GM19025 (cell line): Measurements from ENCODE around the gene SLC35F3.

Experiments used
- ATAC-seq: cut with Tn5 transposase; IDR thresholded peaks from one replicate; pipeline ENCODE4 v1.9.1; 2021; ENCODE audit warnings: mild to moderate bottlenecking, low read depth, moderate library complexity; ENCODE audit not compliant: unreplicated experiment

The SLC35F3 gene

DNA sequence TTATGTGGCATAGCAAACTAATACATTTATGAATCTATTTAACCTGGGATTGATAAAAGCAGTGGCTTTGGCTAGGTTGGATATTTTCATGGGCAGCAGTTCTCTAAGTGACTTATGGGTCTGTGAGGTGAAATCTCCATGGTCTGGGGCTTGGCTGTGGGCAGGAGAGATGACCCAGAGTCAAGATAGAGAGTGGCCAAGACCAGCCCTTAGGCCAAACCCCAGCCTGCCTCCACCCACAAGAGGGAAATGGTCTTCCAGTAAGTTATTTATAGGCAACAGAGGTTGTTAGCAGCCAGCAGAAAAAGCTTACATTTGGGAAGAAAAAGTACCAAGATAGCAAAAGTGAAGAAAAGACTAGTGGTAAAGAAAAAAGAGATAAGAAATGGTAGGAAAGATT is 61.4 kb downstream of the SLC35F3 start:
- ATAC-seq: no peak

DNA sequence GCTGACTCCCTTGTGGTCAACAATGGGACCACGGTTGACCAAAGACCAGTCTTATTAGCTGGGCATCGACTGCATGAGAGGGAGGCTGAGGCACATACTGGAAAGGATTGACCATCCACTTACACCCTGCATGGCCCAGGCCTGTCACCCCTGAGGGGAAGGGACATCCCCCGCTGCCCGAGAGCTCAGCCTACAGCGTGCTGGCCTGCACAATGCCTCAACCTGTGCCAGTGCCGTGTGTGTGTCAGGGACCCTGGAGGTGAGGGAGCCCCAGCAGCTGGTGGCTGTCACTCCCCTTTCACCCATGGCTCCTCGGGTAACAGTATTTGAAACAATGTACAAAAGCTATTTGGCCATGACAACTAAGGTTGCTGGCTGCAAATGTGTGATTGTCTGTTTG is 67.3 kb downstream of the SLC35F3 start:
- no peak for ATAC-seq

DNA sequence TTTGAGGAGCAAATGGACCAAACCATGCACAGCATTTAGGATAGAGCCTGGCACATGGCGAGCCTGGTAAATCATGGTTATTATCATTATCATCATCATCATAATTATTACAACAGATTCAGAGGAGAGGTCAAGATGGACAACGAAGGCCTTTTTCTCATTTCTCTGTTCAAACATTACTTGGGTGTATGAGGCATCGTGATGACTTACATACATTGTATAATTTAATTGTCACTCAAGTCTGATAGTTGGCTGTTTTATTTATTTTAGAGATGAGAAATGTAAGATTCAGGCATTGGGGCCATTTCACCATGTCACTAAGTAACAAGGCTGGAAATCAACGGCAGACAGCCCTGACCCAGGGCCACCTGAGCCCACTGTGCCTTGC is 68.1 kb downstream of the SLC35F3 start:
- ATAC-seq: no peak

DNA sequence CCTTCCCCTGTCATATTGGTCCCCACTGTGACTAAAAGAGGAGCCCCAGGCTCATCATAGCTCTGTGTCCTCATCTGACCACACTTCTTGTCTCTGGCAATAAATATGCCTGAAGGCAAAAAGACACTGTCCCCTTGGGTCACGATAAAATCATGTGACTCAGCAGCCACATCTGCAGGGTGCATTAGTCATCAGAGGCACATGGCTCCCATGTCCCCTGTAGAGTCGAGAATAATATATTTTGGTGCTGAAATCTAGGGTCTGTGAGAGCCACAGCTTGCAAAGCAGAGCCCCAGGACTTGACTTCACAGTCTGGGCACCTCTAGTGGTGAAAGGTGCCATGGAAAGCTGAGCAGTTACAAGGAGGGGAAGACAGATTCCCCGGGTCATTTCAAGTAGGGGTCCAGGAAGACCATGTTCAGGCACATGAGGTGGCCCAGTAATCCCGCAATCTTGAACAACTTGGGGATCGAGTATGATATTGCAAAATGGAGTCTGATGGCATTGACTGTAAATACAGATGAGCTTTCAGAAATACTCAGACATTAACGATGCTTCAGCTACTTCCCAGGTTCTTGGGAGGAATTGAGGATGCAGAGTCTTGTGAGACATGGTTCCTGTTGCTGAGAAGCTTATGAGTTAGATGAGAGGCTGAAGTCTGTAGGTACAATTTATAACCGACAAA is 68.6 kb downstream of the SLC35F3 start:
- no peak for ATAC-seq

DNA sequence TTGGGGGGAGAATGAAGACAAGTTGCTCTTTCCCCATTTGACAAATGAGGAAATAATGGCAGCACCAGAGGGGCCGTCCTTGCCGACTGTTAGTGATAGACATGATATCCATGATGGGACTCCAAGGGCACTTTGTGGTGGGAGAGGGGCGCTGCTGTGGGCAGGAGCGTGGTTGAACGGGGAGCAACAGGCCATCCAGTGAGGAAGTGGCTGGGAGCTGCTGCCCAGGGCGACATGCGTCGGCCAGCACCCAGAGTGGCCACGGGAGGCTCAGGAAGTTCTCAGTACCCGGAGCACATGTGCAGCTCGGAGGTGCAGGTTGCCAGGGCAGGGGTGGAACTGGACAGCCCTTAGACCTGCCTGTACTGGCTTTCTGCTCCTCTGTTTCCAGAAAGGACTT is 71.0 kb downstream of the SLC35F3 start:
- ATAC-seq: no peak

DNA sequence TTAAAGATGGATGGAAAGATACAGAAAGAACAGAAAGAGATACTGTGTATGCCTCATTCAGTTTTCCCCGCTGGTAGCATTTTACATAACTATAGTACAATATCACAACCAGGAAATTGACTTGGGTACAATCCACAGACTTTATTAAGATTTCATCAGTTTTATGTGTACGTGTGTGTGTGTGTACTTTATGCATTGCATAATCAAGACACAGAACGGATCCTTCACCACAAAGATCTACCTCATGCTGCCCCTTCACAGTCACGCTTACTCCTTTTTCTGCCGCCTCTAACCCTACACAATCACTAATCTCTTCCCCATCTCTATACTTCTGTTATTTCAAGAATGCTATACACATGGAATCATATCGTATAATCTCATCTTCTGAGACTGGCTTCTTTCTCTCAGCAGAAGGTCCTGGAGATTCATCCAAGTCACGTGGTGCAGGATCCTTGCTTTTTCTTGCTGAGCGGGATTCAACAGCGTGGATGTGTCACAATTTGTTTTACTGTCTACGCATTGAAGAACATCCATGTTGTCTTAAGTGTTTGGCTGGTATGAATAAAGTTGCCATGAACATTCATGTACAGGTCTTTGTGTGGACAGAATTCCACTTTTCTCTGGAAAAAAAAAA is 76.7 kb downstream of the SLC35F3 start:
- ATAC-seq: no peak

DNA sequence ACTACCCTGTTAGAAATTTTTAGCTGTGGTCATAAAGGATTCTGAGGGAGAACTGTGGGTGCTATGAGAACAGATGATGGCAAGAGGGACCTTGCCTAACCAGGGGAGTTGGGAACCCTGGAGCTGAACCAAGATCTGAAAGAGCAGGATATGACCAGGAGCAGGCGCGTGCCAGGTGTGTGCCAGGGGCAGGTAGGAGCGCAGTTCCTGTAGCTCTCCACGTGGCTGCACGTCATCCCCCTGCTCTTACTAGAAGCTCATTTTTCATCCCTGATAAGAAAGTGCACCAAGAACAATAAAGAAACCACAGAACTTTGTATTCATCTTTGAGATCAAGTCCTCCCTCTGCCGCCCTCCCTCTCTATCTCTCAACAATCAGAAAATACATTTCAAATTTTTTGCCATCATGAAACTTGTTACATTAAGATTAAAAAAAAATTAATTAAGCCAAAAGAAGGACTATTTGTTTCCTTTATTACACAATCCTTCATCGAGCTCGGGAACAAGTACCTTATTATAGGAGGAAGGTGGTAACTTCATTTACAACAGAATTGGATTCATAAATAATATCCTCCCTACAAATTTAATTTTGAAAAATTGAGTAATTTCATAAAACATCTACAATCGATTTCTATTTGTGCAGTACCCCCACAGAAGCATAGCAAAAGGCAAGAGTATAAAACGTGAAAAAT is 78.5 kb downstream of the SLC35F3 start:
- ATAC-seq: no peak

DNA sequence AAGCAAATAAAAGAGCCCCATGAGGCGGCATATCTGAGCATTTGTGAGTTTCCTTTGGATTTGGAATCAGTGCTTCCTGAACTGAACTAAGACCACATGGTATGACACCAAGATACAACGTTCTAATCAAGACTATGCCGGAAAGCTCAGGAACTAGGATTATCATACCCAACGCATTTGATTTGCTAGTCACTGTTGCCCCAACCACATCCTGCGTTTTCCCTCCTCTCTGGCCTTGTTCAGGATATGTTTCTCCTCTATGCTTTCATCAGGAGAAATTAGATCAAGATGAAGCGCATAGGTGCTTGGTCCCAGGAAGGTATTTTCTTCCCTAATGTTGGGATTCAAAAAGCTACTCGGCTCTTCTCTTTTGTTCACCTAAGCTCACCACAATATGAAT is 79.3 kb downstream of the SLC35F3 start:
- ATAC-seq: no peak

DNA sequence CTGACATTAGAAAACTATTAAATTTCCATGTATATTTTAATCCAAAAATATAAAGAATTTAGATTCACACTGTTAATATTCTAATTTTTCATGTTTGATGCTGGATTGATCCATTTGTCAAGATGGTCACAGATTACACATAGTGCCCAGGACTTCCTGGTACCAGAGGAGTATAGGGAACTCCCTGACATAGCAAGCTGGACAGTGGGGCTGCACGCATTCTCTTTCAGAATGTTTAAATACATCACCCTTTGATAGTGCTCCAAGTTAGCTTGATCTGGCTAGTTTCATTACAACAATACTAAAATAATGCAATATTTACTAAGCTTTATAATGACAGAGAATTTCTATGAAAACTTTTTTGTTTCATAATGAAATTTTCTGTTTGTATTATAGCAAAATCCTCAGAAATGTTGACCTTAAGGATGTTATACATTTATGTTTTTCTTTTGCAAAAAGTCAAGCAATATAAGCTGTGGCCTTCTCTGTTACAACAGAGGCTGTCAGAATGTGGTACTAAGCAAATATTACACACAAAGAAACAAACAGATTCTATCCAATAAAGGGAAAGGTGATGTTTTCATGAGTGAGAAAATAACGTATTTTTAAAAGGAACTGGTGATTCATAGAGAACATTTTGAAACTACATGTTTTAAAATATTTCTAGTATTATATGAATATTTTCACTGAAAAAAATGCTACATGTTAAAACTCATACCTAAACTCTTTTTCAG is 84.7 kb downstream of the SLC35F3 start:
- no peak for ATAC-seq

DNA sequence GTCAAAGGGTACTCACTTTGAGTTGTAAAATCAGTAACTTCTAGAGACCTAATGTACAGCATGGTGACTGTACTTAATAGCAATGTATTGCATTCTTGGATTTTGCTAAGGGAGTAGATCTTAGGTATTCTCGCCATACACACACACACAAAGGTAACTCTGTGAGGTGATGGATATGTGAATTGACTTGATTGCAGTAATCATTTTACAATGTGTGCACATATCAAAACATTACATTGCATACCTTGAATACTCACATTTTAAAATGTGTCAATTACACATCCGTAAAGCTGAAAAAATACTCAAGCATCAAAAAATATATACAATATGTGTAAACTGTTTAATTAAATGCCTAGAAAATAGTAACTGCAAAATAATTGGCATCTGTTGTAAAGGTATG is 86.0 kb downstream of the SLC35F3 start:
- no peak for ATAC-seq

DNA sequence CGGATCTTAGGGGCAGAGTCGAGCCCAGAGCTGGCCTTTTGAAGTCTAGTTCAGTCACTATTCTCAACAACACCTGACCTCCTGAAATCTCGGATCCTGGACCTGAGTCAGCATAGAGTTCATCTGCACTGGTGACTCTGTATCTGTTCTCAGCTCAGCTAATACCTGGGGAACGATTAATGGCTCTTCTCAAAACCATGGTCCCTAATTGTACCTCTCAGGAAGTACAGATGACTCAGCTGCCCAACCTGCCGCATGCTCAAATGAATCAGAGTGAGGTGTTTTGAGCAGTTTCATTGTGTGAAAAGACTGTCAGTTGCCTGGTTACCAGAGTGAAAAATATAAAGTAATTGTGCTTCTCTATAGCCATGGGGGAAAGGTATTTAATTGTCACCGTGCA is 89.2 kb downstream of the SLC35F3 start:
- ATAC-seq: no peak

DNA sequence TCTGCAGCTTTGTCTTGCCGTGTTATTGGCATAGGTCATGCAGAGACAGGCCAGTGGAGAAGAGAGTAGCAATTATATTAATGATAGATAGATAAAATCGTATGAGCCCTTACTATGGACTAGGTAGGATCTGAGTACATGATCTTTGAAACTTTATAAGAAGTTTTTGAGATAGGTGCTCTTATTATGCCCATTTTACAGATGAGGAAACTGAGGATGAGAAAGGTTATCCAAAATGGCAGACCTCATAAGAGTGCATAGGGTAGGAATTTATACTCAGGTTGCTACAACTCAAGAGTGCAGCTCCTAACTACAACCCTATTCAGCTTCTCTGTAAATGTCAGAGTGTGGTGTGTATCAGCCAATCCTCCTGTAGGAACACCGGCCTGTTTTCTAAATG is 89.6 kb downstream of the SLC35F3 start:
- ATAC-seq: no peak

DNA sequence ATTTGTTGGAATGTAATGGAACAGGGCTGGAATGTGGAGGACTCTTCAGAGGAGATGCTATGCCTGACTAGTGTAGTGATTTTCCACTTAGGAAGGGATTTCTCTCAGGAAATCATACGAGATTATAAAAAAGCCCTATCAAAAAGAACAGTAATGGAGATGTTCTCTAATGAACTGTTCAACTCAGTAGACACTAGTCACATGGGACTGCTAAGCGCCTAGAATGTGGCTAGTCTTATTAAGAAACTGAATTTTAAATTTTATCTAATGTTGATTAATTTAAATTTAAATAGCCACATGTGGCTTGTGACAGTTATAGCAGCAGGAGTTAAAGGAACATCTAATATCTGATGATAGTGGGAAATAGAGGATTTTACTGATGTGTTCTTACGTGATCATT is 94.0 kb downstream of the SLC35F3 start:
- no peak for ATAC-seq

DNA sequence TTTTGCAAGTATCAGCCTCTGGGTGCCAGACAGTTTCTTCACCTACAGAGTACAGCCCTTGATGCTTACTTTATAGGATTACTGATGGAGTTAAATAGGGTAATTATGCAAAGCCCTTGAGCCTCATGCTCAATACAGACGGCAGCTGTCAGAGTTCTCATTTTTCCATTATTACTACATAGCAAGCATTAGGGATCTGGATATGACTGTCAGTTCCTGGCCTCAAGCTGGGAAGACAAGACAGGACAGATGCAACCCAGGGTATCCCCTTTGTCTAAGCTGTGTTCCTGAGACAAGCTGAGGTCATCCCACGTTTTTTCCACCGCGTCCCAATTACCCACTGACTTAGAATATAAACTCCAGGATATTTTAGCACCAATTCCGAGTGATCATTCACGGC is 94.4 kb downstream of the SLC35F3 start:
- no peak for ATAC-seq

DNA sequence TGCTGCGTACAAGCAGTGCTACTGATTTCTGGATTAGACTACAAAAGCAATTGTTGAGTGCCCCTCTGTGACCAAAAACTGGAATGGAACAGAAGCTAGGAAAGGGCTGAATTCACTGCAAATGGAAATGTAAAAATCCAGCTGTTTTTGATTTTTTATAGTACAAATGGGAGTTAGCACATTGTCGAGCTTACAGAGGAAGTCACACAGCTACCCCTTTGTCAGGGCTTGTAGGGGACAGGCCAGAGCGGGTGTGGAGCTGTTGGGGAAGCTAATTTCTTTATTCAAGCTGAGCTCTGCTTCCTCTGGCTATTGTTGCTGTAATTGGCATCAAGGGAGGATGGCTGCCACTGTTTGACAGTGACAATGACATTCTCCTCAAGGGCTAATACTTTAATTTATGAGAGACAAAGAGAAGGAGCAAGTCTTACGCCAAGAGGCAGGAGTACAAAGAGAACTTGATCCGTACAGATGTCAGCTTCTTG is 96.1 kb downstream of the SLC35F3 start:
- no peak for ATAC-seq

DNA sequence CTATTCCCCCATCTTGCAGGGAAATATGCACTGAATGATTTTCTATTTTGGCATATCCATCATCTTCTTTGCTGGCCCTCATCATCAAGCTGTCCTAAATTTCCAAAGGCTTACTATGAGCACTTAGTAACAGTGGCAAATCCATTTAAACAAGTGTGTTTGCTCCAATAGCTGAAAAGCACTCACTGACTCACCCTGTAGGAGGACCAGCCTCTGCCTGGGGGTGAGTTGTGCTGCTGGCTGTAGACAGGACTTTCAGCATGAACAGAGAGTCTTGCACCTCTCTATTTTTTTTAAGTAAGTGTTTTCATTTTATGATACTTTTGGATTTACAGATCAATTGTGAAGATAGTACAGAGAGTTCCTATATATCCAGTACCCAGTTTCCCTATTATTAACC is 97.3 kb downstream of the SLC35F3 start:
- no peak for ATAC-seq

DNA sequence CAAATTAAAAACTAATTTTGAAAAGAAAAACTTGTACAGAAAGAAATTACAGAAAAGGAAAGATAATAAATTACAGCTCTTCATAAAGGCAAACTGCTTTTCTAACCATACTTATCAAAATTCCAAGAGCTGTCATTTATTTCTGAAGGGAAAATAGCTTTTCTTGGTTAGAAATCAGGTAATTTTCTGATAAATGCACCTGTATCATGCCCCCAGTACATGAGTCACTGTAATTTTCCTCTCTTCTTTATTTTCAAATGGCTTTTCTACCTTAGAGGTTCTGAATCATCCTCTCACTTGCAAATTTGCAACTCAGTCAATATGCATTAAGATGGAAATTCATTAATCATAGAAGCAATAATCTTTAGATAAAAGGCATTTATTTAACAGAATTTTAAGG is 100.1 kb downstream of the SLC35F3 start:
- no peak for ATAC-seq

DNA sequence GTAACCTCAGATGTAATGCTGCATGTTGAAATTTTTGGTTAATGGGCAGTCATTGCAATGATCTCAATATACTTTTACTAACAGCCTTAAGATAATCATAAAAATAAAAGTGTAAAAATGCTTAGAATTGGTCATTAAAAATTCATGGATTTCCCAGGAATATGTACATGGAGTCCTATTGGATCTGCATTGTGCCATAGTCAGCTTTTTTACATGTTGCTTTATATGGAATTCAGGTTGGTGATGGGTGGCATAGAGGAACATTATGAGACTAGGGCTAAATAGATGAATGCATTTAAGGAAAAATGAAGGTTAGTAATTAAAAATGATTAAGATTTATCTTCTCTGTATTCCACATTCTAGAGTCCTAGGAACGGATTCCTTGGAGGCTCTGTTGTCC is 103.2 kb downstream of the SLC35F3 start:
- no peak for ATAC-seq

DNA sequence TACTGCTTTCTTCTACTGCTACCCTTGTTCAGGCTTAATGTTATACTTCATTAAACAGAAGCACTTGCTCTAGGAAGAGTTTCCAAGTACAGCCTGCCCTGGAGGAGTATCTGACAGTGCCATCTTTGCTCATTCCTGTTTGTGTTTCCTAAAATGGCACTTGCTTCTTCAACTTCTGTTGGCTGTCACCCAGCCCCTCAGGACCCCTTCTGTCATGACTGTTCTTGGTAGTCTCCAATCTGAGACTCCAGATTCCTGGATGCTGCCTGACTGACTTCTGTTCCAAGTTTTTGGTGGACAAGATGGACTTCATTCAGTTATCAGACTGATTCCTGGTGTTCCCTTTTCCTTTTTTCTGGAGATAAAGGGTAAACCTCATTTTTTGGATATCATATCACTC is 104.1 kb downstream of the SLC35F3 start:
- ATAC-seq: no peak

DNA sequence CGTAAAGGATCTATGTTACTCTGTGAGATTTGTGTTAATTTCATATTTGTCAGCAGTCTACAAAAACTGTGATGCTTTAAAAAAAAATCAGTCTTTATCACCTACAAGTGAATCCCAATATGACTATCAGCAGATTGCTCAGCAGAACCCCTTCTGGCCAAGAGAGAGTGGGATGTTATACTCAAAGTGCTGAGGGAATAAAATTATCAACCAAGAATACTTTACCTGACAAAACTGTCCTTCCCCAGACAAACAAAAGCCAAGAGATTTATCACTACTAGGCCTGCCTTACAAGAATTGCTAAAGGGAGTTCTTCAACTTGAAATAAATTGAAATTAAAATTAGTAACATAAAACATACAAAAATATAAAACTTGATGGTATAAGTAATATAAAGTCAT is 105.2 kb downstream of the SLC35F3 start:
- ATAC-seq: no peak

DNA sequence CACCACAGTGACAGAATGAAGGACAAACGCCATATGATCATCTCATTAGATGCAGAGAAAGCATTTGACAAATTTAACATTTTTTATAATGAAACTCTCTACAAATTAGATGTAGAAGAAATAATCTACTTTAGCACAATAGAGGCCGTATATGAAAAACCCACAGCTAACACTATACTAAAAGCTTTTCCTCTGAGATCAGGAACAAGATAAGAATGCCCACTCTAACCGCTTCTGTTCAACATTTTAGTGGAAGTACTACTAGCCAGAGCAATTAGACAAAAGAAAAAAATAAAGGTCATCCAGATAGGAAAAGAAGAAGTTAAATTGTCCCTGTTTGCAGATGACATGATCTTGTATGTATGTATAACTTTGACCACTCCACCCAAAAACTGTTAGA is 109.7 kb downstream of the SLC35F3 start:
- ATAC-seq: no peak
